ENCODE data around the gene ZNF22.
"Not testable (repeated sequence)": the region's sequence is repeated elsewhere in the genome, so short reads cannot be mapped to it uniquely, and the experiment has no call there.

The ZNF22 gene

DNA sequence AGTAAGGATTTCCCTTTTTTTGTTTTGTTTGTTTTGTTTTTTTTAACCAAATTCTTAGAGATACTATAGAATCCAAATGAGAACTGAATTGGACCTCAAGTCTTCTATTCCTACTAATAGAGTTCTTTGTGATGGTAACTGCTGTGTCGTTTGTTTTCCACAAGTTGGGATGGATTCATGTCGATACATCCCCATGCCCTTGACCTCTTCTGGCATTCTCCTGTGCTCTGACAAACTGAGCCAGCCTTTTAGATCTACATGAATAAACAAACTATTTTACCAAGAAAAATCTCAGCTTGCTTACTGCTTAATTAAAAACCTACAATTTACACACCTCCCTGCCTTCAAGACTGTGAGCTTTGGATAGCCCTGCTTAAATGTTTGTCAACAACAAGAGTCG lies 3.9 kb downstream of the ZNF22 start:
- DNase-seq (ENCODE audit: low read depth), result no peak
- no peak overlapping the region for H3K4me3 ChIP-seq (ENCODE audit: low read depth, low read length)
- TF ChIP-seq, protein P1, sequence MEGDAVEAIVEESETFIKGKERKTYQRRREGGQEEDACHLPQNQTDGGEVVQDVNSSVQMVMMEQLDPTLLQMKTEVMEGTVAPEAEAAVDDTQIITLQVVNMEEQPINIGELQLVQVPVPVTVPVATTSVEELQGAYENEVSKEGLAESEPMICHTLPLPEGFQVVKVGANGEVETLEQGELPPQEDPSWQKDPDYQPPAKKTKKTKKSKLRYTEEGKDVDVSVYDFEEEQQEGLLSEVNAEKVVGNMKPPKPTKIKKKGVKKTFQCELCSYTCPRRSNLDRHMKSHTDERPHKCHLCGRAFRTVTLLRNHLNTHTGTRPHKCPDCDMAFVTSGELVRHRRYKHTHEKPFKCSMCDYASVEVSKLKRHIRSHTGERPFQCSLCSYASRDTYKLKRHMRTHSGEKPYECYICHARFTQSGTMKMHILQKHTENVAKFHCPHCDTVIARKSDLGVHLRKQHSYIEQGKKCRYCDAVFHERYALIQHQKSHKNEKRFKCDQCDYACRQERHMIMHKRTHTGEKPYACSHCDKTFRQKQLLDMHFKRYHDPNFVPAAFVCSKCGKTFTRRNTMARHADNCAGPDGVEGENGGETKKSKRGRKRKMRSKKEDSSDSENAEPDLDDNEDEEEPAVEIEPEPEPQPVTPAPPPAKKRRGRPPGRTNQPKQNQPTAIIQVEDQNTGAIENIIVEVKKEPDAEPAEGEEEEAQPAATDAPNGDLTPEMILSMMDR (IDR thresholded peaks at IDR 0.05; ENCODE audit: low read depth, low read length, missing control alignments), result no peak

DNA sequence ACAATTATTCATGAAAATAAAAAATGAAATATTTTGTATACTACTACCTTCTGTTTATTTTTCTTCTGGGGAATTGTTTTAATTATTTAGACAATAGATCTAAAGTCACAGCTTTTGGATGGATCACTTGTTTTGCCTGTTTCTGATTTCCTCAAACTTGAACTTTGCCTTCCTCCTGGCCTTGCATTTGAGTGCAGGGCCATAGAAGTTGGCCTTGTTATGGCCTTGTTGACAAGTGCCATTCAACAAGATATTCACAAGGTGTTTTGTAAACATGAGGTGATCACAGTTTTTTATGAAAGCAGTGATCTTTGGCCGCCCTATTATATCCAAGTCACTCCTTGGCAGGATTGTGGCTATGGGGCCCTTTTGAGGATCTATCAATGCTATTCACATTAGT lies 4.6 kb downstream of the ZNF22 start:
- DNase-seq (ENCODE audit: low read depth), result no peak
- H3K4me3 ChIP-seq (ENCODE audit: low read depth, low read length), result no peak overlapping the region
- TF ChIP-seq, protein P1 (IDR thresholded peaks at IDR 0.05; ENCODE audit: low read depth, low read length, missing control alignments), result no peak

- DNase-seq (ENCODE audit: low read depth), result no peak
- H3K4me3 ChIP-seq (ENCODE audit: low read depth, low read length), result no peak overlapping the region
- TF ChIP-seq, protein P1 (IDR thresholded peaks at IDR 0.05; ENCODE audit: low read depth, low read length, missing control alignments), result no peak
Observed at GRCh38 chr10:45006276-45007030, 5.7 kb downstream of the ZNF22 start.

DNA sequence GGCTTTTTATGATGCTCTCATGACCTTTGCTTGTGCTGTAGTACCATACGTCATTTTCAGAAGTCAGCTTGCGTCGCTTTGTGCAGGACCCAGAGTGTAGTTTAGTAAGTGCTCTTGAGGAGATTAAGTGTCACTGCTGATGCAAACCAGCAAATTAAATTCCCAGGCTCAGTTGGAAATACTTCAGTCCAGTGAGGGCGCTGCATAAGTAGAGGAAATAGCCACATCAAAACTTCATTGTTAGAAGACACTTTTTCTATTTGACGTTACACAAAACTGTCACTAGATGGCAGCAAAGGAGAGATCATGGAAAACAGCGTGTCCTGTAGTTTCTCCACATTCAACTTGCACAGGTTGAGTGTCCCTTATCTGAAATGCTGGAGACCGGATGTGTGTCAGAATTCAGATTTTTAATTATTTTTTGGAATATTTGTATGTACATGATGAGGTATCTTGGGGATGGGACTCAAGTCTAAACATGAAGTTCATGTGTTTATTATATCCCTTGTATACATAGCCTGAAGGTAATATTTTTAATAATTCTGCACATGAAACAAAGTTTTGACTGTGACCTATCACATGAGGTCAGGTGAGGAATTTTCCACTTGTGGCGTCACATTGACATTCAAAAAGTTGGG lies 7.9 kb downstream of the ZNF22 start:
- DNase-seq (ENCODE audit: low read depth), result peak; percentile 45
- TF ChIP-seq, protein P1 (IDR thresholded peaks at IDR 0.05; ENCODE audit: low read depth, low read length, missing control alignments), result peak; percentile 68
- H3K4me3 ChIP-seq (ENCODE audit: low read depth, low read length), result no peak overlapping the region

DNA sequence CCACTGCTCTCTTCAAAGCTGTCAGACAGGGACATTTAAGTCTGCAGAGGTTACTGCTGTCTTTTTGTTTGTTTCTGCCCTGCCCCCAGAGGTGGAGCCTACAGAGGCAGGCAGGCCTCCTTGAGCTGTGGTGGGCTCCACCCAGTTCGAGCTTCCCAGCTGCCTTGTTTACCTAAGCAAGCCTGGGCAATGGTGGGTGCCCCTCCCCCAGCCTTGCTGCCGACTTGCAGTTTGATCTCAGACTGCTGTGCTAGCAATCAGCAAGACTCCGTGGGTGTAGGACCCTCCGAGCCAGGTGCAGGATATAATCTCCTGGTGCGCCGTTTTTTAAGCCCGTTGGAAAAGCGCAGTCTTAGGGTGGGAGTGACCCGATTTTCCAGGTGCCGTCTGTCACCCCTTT lies 13.8 kb downstream of the ZNF22 start:
- DNase-seq (ENCODE audit: low read depth); H3K4me3 ChIP-seq (ENCODE audit: low read depth, low read length): not testable (repeated sequence)

DNA sequence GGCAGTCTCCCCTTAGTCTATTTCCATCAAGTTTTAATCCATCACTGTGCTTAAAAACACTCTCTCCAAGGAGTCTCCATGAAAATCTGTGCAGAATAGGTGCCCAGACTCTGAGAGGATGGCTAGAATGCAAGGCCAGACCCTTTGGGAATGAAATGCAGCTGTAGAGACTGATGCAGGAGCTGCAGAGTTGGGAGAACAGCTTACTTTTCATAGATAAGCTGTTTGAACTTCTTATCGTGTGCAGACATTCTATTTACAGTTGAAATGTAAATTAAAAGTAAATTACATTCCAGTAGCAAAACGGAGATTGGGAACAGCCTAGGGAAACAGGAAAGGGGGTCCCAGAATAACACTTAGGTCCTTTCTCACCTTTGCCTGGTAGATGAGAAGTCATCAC lies 14.9 kb downstream of the ZNF22 start:
- no peak for DNase-seq (ENCODE audit: low read depth)
- TF ChIP-seq, protein P1 (IDR thresholded peaks at IDR 0.05; ENCODE audit: low read depth, low read length, missing control alignments), result no peak
- no peak overlapping the region for H3K4me3 ChIP-seq (ENCODE audit: low read depth, low read length)

- DNase-seq (ENCODE audit: low read depth), result no peak
- TF ChIP-seq, protein P1 (IDR thresholded peaks at IDR 0.05; ENCODE audit: low read depth, low read length, missing control alignments), result no peak
- H3K4me3 ChIP-seq (ENCODE audit: low read depth, low read length), result no peak overlapping the region
Observed at GRCh38 chr10:45023426-45023825, 22.7 kb downstream of the ZNF22 start.

Measured in GM12864 (cell line).